Mesendoderm (in vitro differentiated cells): ENCODE results near the gene KIF16B.
A peak's percentile ranks its signal among the peaks of the same experiment; 100 is the strongest.

Experiments
- DNase-seq: peaks from one replicate; pipeline ENCODE4 v3.0.0; 2013
- H2AK5ac ChIP-seq: 2 replicates; pipeline ENCODE4 v1.6.1; 2013; ENCODE audit warnings: low read length, inconsistent platforms
- H2BK120ac ChIP-seq: 2 replicates; pipeline ENCODE4 v1.6.1; 2013; ENCODE audit warnings: low read depth, mild to moderate bottlenecking, low read length, moderate library complexity, mixed read lengths
- H2BK15ac ChIP-seq: replicated peaks from 2 replicates; pipeline ENCODE4 v1.6.1; 2013; ENCODE audit warnings: low read depth, mild to moderate bottlenecking, moderate library complexity
- H2BK5ac ChIP-seq: 2 replicates; pipeline ENCODE4 v1.6.1; 2013; ENCODE audit warnings: low read length, inconsistent platforms
- H3K18ac ChIP-seq: 2 replicates; pipeline ENCODE4 v1.6.1; 2013; ENCODE audit warnings: mild to moderate bottlenecking, low read length, mixed read lengths
- H3K23ac ChIP-seq: one replicate; pipeline ENCODE4 v1.6.1; 2013; ENCODE audit warnings: low read length
- H3K27ac ChIP-seq: 2 replicates; pipeline ENCODE4 v1.5.1; 2013; ENCODE audit warnings: low read depth, mild to moderate bottlenecking, inconsistent platforms, low read length, moderate library complexity
- H3K27me3 ChIP-seq: 2 replicates; pipeline ENCODE4 v1.6.1; 2013; ENCODE audit warnings: low read length, control low read depth, mild to moderate bottlenecking, inconsistent platforms; ENCODE audit not compliant: insufficient read depth, poor library complexity
- H3K36me3 ChIP-seq: 2 replicates; pipeline ENCODE4 v1.6.1; 2013; ENCODE audit warnings: low read length, inconsistent platforms; ENCODE audit not compliant: control insufficient read depth, insufficient read depth
- H3K4ac ChIP-seq: one replicate; pipeline ENCODE4 v1.6.1; 2013; ENCODE audit warnings: low read depth, mild to moderate bottlenecking, low read length, moderate library complexity
- H3K4me1 ChIP-seq: 2 replicates; pipeline ENCODE4 v1.6.1; 2013; ENCODE audit warnings: low read depth, low read length, inconsistent platforms; ENCODE audit not compliant: control insufficient read depth
- H3K4me2 ChIP-seq: 2 replicates; pipeline ENCODE4 v1.6.1; 2013; ENCODE audit warnings: low read length
- H3K4me3 ChIP-seq: 2 replicates; pipeline ENCODE4 v1.5.1; 2013; ENCODE audit warnings: mild to moderate bottlenecking, low read length
- H3K56ac ChIP-seq: one replicate; pipeline ENCODE4 v1.6.1; 2013; ENCODE audit warnings: low read length
- H3K79me1 ChIP-seq: 2 replicates; pipeline ENCODE4 v1.6.1; 2013; ENCODE audit warnings: low read length, inconsistent platforms
- H3K79me2 ChIP-seq: 2 replicates; pipeline ENCODE4 v1.6.1; 2013; ENCODE audit warnings: mild to moderate bottlenecking, low read length; ENCODE audit not compliant: control insufficient read depth, insufficient read depth
- H3K9ac ChIP-seq: 2 replicates; pipeline ENCODE4 v1.6.1; 2013; ENCODE audit warnings: low read length, inconsistent platforms
- H4K5ac ChIP-seq: one replicate; pipeline ENCODE4 v1.6.1; 2013; ENCODE audit warnings: low read length
- H4K8ac ChIP-seq: one replicate; pipeline ENCODE4 v1.6.1; 2013; ENCODE audit warnings: low read depth, mild to moderate bottlenecking, control low read depth, low read length, moderate library complexity
- WGBS: extraction: QIAGEN DNeasy Blood & Tissue Kit; methylation state at CpG from one replicate; pipeline ENCODE4 v1.1.7; 2013; ENCODE audit warnings: low lambda C conversion rate, missing lambda C conversion rate; ENCODE audit not compliant: insufficient coverage; ENCODE audit errors: extremely low coverage; 5-methylcytosine and 5-hydroxymethylcytosine counted together

Gene KIF16B

DNA sequence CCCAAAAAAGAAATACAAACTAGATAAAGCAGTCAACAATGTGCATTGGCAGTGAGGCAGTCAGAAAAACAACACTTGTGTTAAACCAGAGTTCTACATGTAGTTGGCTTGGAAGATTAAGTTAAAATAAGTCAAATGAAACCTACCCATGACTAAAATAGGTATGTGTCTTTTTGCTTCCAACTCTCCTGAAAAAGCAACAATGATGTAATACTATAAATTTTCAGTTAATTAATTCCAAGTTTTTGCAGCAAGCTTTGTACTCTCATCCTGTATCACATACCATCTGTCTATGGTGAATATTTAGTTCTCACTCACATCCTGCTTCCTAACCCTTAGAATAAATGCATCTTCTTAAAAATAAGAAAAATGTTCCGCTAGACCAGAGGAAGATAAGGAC, 261.5 kb downstream of the KIF16B start:
- Histone ChIP-seq H2BK15ac (no peak overlapping the region), H3K27me3 (no peaks in the 10 kb centered on the region), H4K8ac (no peak overlapping the region), H3K27ac (no peak overlapping the region), H3K4me1 (no peaks in the 10 kb centered on the region), H2BK120ac (no peak overlapping the region), H3K18ac (no peak overlapping the region), H4K5ac (no peak overlapping the region), H3K23ac (no peak overlapping the region), H3K79me1 (no peaks in the 10 kb centered on the region), H3K79me2 (no peaks in the 10 kb centered on the region), H3K4ac (no peak overlapping the region), H3K56ac (no peak overlapping the region), H3K4me3 (no peak overlapping the region), H3K4me2 (no peak overlapping the region), H3K36me3 (no peaks in the 10 kb centered on the region), H2AK5ac (no peak overlapping the region), H2BK5ac (no peak overlapping the region), H3K9ac (no peak overlapping the region)
- WGBS = no CpG with 5 or more reads among the region's 1 CpG
- peak; percentile 14 for DNase-seq

- no peak overlapping the region for H3K23ac ChIP-seq
- no peak overlapping the region for H3K4ac ChIP-seq
- no peak overlapping the region for H2BK120ac ChIP-seq
- H3K27ac ChIP-seq = no peak overlapping the region
- no peak overlapping the region for H3K9ac ChIP-seq
- H3K79me1 ChIP-seq = no peaks in the 10 kb centered on the region
- no peak overlapping the region for H2BK15ac ChIP-seq
- no peak overlapping the region for H4K5ac ChIP-seq
- H2BK5ac ChIP-seq = no peak overlapping the region
- H2AK5ac ChIP-seq = no peak overlapping the region
- DNase-seq = peak; percentile 7
- no peak overlapping the region for H3K4me3 ChIP-seq
- H3K4me1 ChIP-seq = no peaks in the 10 kb centered on the region
- H3K56ac ChIP-seq = no peak overlapping the region
- no peaks in the 10 kb centered on the region for H3K36me3 ChIP-seq
- no CpG with 5 or more reads among the region's 2 CpGs for WGBS
- no peak overlapping the region for H3K18ac ChIP-seq
- no peak overlapping the region for H4K8ac ChIP-seq
- H3K27me3 ChIP-seq = no peaks in the 10 kb centered on the region
- H3K4me2 ChIP-seq = no peak overlapping the region
- no peaks in the 10 kb centered on the region for H3K79me2 ChIP-seq
These were observed 264.5 kb downstream of the KIF16B start for GRCh38 chr20:16308754-16309153.

- H3K23ac ChIP-seq = no peak overlapping the region
- H3K27me3 ChIP-seq = no peaks in the 10 kb centered on the region
- H3K4me3 ChIP-seq = no peak overlapping the region
- no peak for DNase-seq
- H2AK5ac ChIP-seq = no peak overlapping the region
- H3K36me3 ChIP-seq = no peaks in the 10 kb centered on the region
- H2BK120ac ChIP-seq = no peak overlapping the region
- H4K5ac ChIP-seq = no peak overlapping the region
- no peak overlapping the region for H3K56ac ChIP-seq
- no peak overlapping the region for H2BK15ac ChIP-seq
- no peak overlapping the region for H3K4me2 ChIP-seq
- H3K18ac ChIP-seq = no peak overlapping the region
- no peaks in the 10 kb centered on the region for H3K4me1 ChIP-seq
- no peaks in the 10 kb centered on the region for H3K79me1 ChIP-seq
- H3K4ac ChIP-seq = no peak overlapping the region
- H3K9ac ChIP-seq = no peak overlapping the region
- H3K27ac ChIP-seq = no peak overlapping the region
- H4K8ac ChIP-seq = no peak overlapping the region
- H2BK5ac ChIP-seq = no peak overlapping the region
- no peaks in the 10 kb centered on the region for H3K79me2 ChIP-seq
- no CpG with 5 or more reads among the region's 1 CpG for WGBS
These were observed 270.4 kb downstream of the KIF16B start for GRCh38 chr20:16302818-16303217.

DNA sequence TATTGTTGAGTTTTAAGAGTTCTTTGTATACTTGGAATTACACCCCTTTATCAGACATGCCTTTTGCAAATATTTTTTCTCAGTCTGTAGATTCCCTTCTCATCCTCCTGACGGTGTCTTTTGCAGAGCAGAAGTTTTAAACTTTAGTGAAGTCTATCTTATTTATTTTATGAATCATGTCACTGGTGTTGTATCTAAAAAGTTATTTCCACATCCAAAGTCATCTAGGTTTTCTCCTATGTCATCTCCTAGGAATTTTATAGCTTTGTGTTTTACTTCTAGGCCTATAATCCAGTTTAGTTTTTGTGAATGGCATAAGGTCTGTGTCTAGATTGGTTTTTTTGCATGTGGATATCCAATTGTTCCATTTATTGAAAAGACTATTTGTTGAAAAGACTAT, 271.3 kb downstream of the KIF16B start:
- Histone ChIP-seq H2AK5ac (no peak overlapping the region), H3K79me2 (no peaks in the 10 kb centered on the region), H3K4ac (no peak overlapping the region), H2BK15ac (no peak overlapping the region), H3K27ac (no peak overlapping the region), H3K18ac (no peak overlapping the region), H3K27me3 (no peaks in the 10 kb centered on the region), H3K4me2 (no peak overlapping the region), H3K4me3 (no peak overlapping the region), H3K9ac (no peak overlapping the region), H3K4me1 (no peaks in the 10 kb centered on the region), H3K56ac (no peak overlapping the region), H2BK5ac (no peak overlapping the region), H2BK120ac (no peak overlapping the region), H4K5ac (no peak overlapping the region), H3K36me3 (no peaks in the 10 kb centered on the region), H3K23ac (no peak overlapping the region), H4K8ac (no peak overlapping the region), H3K79me1 (no peaks in the 10 kb centered on the region)
- no CpG with 5 or more reads among the region's 1 CpG for WGBS
- DNase-seq = no peak

GRCh38 chr20:16299897-16300296, 273.4 kb downstream of the KIF16B start:
- H3K4me3 ChIP-seq = no peak overlapping the region
- no peak overlapping the region for H2AK5ac ChIP-seq
- H3K4me2 ChIP-seq = no peak overlapping the region
- no CpG with 5 or more reads among the region's 6 CpGs for WGBS
- H3K9ac ChIP-seq = no peak overlapping the region
- no peaks in the 10 kb centered on the region for H3K36me3 ChIP-seq
- no peak overlapping the region for H3K23ac ChIP-seq
- no peak overlapping the region for H2BK120ac ChIP-seq
- no peak overlapping the region for H2BK5ac ChIP-seq
- H3K79me1 ChIP-seq = no peaks in the 10 kb centered on the region
- no peaks in the 10 kb centered on the region for H3K27me3 ChIP-seq
- no peaks in the 10 kb centered on the region for H3K79me2 ChIP-seq
- no peak overlapping the region for H3K18ac ChIP-seq
- H3K56ac ChIP-seq = no peak overlapping the region
- no peak overlapping the region for H4K8ac ChIP-seq
- H4K5ac ChIP-seq = no peak overlapping the region
- no peak for DNase-seq
- no peak overlapping the region for H3K4ac ChIP-seq
- H3K27ac ChIP-seq = no peak overlapping the region
- H3K4me1 ChIP-seq = no peaks in the 10 kb centered on the region
- no peak overlapping the region for H2BK15ac ChIP-seq

- Histone ChIP-seq H2BK120ac (no peak overlapping the region), H3K4me1 (no peaks in the 10 kb centered on the region), H3K36me3 (no peaks in the 10 kb centered on the region), H3K18ac (no peak overlapping the region), H3K9ac (no peak overlapping the region), H3K79me2 (no peaks in the 10 kb centered on the region), H3K27me3 (no peaks in the 10 kb centered on the region), H3K79me1 (no peaks in the 10 kb centered on the region), H3K56ac (no peak overlapping the region), H3K27ac (no peak overlapping the region), H3K4me3 (no peak overlapping the region), H3K4me2 (no peak overlapping the region), H2BK5ac (no peak overlapping the region), H2AK5ac (no peak overlapping the region), H3K4ac (no peak overlapping the region), H4K5ac (no peak overlapping the region), H3K23ac (no peak overlapping the region), H4K8ac (no peak overlapping the region), H2BK15ac (no peak overlapping the region)
- no CpG with 5 or more reads among the region's 3 CpGs for WGBS
- DNase-seq = no peak
These were observed 276.3 kb downstream of the KIF16B start for GRCh38 chr20:16296931-16297330.
